HL-60 (cell line): ENCODE data around the gene MMP19.

Experiments
- DNase-seq, 2 experiments: peaks; one replicate each; pipeline ENCODE4 v3.0.0-alpha.2; 2010 to 2020; ENCODE audit warnings: low read depth in 1 of 2, low spot score in 1 of 2
- H3K27ac ChIP-seq: fragments of 250-450 bp; sonication (Bioruptor Pico); replicated peaks from 2 replicates; pipeline ENCODE4 v1.5.1; 2020; ENCODE audit warnings: mild to moderate bottlenecking, moderate library complexity
- H3K27me3 ChIP-seq: fragments of 250-450 bp; sonication (Bioruptor Pico); 2 replicates; pipeline ENCODE4 v1.5.1; 2021; ENCODE audit warnings: mild to moderate bottlenecking, moderate library complexity; ENCODE audit not compliant: insufficient read depth, poor library complexity, severe bottlenecking
- H3K4me3 ChIP-seq: replicated peaks from 2 replicates; pipeline ENCODE4 v1.5.1; 2011; ENCODE audit warnings: mild to moderate bottlenecking, control low read depth, low read length; ENCODE audit not compliant: insufficient read depth
- CTCF ChIP-seq: IDR thresholded peaks from one replicate; pipeline ENCODE4 v1.5.1; 2011; ENCODE audit warnings: low read length, control low read depth, inconsistent platforms; ENCODE audit not compliant: insufficient read depth
- GABPA ChIP-seq: IDR thresholded peaks from 2 replicates; pipeline ENCODE4 v1.6.1; 2012; ENCODE audit warnings: low read depth
- POLR2AphosphoS5 ChIP-seq: IDR thresholded peaks from 2 replicates; pipeline ENCODE4 v1.6.1; 2012; ENCODE audit warnings: low read depth
- REST ChIP-seq: IDR thresholded peaks from 2 replicates; pipeline ENCODE4 v1.6.1; 2012; ENCODE audit warnings: low read depth; ENCODE audit not compliant: insufficient replicate concordance
- SPI1 ChIP-seq: IDR thresholded peaks from 2 replicates; pipeline ENCODE4 v1.6.1; 2012; ENCODE audit warnings: low read depth, mild to moderate bottlenecking, borderline replicate concordance

MMP19 gene

GRCh38 chr12:55862286-55862685 is 19.6 kb upstream of the MMP19 start:
- H3K4me3 ChIP-seq, result no peak overlapping the region
- no peak for TF ChIP-seq CTCF
- TF ChIP-seq REST, result no peak
- no peak for TF ChIP-seq GABPA
- TF ChIP-seq POLR2AphosphoS5, result no peak
- no peak for TF ChIP-seq SPI1
- no peak for DNase-seq
- no peaks in the 10 kb centered on the region for H3K27me3 ChIP-seq
- H3K27ac ChIP-seq, result no peak overlapping the region

- TF ChIP-seq CTCF (no peak), GABPA (no peak), SPI1 (no peak), POLR2AphosphoS5 (no peak), REST (no peak)
- Histone ChIP-seq H3K4me3 (no peak overlapping the region), H3K27ac (no peak overlapping the region), H3K27me3 (no peaks in the 10 kb centered on the region)
- DNase-seq, result no peak
These were observed 19.1 kb upstream of the MMP19 start for GRCh38 chr12:55861871-55862270.

GRCh38 chr12:55861396-55861795 is 18.7 kb upstream of the MMP19 start:
- H3K4me3 ChIP-seq, result no peak overlapping the region
- TF ChIP-seq REST, result no peak
- TF ChIP-seq CTCF, result no peak
- TF ChIP-seq POLR2AphosphoS5, result no peak
- TF ChIP-seq SPI1, result no peak
- no peak for TF ChIP-seq GABPA
- DNase-seq, result no peak
- H3K27ac ChIP-seq, result no peak overlapping the region
- H3K27me3 ChIP-seq, result no peaks in the 10 kb centered on the region
